Prostate gland (tissue), 2 donors: ENCODE measurements around the gene SLC44A3. TPM values are rescaled to one million over a fixed set of nuclear protein-coding genes. Genes with fewer than 3 reads are reported as not detected.

Source experiments
- DNase-seq: peaks from one replicate; pipeline ENCODE4 v3.0.0-alpha.2; 2019; ENCODE audit warnings: low spot score
- H3K27ac ChIP-seq, 2 donors: fragments of 200-600 bp; sonication (generic); 2 replicates each; pipeline ENCODE4 v1.5.1; 2017 to 2019
- H3K27me3 ChIP-seq: fragments of 200-600 bp; sonication (generic); replicated peaks from 2 replicates; pipeline ENCODE4 v1.5.1; 2019; ENCODE audit not compliant: insufficient read depth
- H3K36me3 ChIP-seq, 2 donors: fragments of 200-600 bp; sonication (generic); 1 replicate in 1 of 2; 2 replicates in 1 of 2; pipeline versions ENCODE4 v1.5.1 to v1.8.1; 2017 to 2019
- H3K4me1 ChIP-seq: fragments of 200-600 bp; sonication (generic); replicated peaks from 2 replicates; pipeline ENCODE4 v1.5.1; 2019
- H3K4me3 ChIP-seq, 2 donors: fragments of 200-600 bp; sonication (generic); 2 replicates each; pipeline ENCODE4 v1.5.1; 2017 to 2019
- H3K9me3 ChIP-seq: fragments of 200-600 bp; sonication (generic); 2 replicates; pipeline ENCODE4 v1.5.1; 2017
- POLR2A ChIP-seq: fragments of 450-650 bp; IDR thresholded peaks from one replicate; pipeline ENCODE4 v1.6.1; 2016; ENCODE audit warnings: antibody characterized with exemption, mild to moderate bottlenecking
- POLR2AphosphoS5 ChIP-seq: sonication (generic); formaldehyde crosslinking; IDR thresholded peaks from one replicate; pipeline ENCODE4 v1.6.1; 2017; ENCODE audit warnings: antibody characterized with exemption
- WGBS: methylation state at CpG from one replicate; pipeline ENCODE4 v1.1.5; 2018; 5-methylcytosine and 5-hydroxymethylcytosine counted together
- intact Hi-C: fragments of 100-400 bp; cut with DNase I; formaldehyde crosslinking; loops from one replicate; pipeline ENCODE4 v1.14.2; 2022
- total RNA-seq, 2 donors: library from RNA; depleted of rRNA; stranded (reverse); fragments of >200 nt; gene quantifications; one replicate each; pipeline ENCODE4 v1.1.0, GENCODE V29; 2016
- TF ChIP-seq, protein P1 (sequence below), 4 experiments: fragments of 200-600 bp in 2 of 4; fragments of 450-650 bp in 2 of 4; sonication (generic) in 2 of 4; IDR thresholded peaks; 1 replicate in 3 of 4; 2 replicates in 1 of 4; pipeline ENCODE4 v1.5.1; 2016 to 2019; ENCODE audit warnings: antibody characterized with exemption in 4 of 4, mild to moderate bottlenecking in 2 of 4, moderate library complexity in 2 of 4

The SLC44A3 gene
- total RNA-seq, 2 donors from 2014 or later = 15.4 to 16.2 TPM

DNA sequence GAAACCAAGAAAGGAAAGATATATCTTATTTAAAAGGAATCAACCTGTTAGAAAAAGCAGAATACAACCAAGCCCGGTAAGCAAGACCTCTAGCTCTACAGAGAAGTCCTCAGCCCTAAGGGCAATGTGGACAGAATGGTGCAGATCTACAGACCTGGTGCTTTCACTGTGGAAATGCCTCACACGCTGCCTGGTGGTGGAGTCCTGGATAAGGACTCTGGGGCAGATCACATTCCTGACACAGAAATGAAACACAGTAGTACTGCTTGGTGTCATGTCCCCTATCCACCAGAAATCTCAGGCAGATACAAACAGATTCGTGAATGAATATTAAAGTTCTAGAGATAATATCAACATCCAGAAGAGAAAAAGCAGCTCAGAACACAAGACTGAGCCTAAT, 99.9 kb downstream of the SLC44A3 start:
- no peak overlapping the region for H3K4me3 ChIP-seq
- peaks cover 12% of the 10 kb centered on the region for H3K4me1 ChIP-seq

DNA sequence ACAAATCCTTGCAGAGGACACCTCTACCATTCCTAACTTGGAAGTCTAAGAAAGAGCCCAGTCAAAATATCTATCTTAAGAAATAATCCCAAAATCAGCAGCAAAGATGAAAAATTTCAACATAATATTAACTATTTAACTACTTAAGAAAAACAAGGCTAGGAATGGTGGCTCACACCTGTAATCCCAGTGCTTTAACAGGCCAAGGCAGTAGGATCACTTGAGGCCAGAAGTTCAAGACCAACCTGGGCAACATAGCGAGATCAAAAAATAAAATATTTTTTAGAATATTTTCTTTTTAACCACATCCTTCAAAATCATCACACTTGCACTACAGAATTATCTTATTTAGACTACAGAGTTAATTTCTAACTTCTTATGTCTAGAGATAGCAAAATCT, 101.8 kb downstream of the SLC44A3 start:
- no peak for DNase-seq
- H3K9me3 ChIP-seq = no peaks in the 10 kb centered on the region
- TF ChIP-seq POLR2A (no peak), POLR2AphosphoS5 (no peak)
- TF ChIP-seq, protein P1, sequence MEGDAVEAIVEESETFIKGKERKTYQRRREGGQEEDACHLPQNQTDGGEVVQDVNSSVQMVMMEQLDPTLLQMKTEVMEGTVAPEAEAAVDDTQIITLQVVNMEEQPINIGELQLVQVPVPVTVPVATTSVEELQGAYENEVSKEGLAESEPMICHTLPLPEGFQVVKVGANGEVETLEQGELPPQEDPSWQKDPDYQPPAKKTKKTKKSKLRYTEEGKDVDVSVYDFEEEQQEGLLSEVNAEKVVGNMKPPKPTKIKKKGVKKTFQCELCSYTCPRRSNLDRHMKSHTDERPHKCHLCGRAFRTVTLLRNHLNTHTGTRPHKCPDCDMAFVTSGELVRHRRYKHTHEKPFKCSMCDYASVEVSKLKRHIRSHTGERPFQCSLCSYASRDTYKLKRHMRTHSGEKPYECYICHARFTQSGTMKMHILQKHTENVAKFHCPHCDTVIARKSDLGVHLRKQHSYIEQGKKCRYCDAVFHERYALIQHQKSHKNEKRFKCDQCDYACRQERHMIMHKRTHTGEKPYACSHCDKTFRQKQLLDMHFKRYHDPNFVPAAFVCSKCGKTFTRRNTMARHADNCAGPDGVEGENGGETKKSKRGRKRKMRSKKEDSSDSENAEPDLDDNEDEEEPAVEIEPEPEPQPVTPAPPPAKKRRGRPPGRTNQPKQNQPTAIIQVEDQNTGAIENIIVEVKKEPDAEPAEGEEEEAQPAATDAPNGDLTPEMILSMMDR (IDR thresholded peaks at IDR 0.05) = no peak
- H3K27me3 ChIP-seq = no peaks in the 10 kb centered on the region
- intact Hi-C loops = loop anchor here (2.0 kb wide), 1 partner anchor 121 kb away; no protein-coding TSS in a partner anchor
- H3K4me1 ChIP-seq = peaks cover 12% of the 10 kb centered on the region
- peak overlapping the region in 1 of 2 donors; percentile 98 for H3K27ac ChIP-seq
- no peak overlapping the region for H3K4me3 ChIP-seq
- 100% methylated on average over 1 of the region's 1 CpG for WGBS
- H3K36me3 ChIP-seq = no peaks in the 10 kb centered on the region

More for the DNA sequence above, 99.9 kb downstream of the SLC44A3 start:
- H3K27me3 ChIP-seq = no peaks in the 10 kb centered on the region
- no peaks in the 10 kb centered on the region for H3K36me3 ChIP-seq
- no peak for DNase-seq
- intact Hi-C loops = no loop called here
- H3K27ac ChIP-seq = peak overlapping the region in 1 of 2 donors; percentile 22
- WGBS = 49% methylated on average over 3 of the region's 3 CpGs
- H3K9me3 ChIP-seq = no peaks in the 10 kb centered on the region
- TF ChIP-seq, protein P1 (IDR thresholded peaks at IDR 0.05) = no peak
- TF ChIP-seq POLR2A = no peak
- TF ChIP-seq POLR2AphosphoS5 = no peak

DNA sequence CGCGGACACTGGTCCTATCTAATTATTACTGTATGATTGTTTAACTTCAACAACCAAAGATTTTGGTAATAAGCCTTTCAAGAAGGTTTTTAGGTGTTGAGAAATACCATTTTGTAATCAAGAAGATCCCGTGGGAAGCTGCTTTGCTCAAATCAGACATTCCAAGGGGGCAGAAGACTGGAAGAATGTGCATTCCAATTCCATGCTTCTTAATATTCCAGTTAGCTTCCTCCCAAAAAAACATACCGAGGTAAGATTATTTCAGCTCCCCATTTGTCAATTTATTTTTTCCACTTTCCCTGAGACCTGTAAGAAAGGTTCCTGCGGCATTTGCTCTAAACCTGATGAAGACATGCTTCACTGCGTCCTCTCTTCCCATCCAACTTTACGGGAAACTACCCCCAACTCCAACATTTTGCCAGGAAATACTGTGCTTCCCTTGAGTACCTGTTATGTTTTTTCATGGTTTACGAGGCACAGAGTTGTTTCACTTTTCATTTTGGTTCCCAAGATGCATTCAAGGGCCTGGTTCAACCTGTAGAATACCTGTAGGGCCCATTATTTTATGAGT, 102.7 kb downstream of the SLC44A3 start:
- intact Hi-C loops = loop anchor here (2.0 kb wide), 1 partner anchor 120 kb away; no protein-coding TSS in a partner anchor
- peaks cover 12% of the 10 kb centered on the region for H3K4me1 ChIP-seq
- WGBS = 48% methylated on average over 8 of the region's 8 CpGs
- H3K36me3 ChIP-seq = no peaks in the 10 kb centered on the region
- no peaks in the 10 kb centered on the region for H3K27me3 ChIP-seq
- peak overlapping the region in 1 of 2 donors; percentile 9 for H3K4me3 ChIP-seq
- H3K9me3 ChIP-seq = no peaks in the 10 kb centered on the region
- peak overlapping the region; percentile 97 to 98 for H3K27ac ChIP-seq
- DNase-seq = no peak
- TF ChIP-seq POLR2AphosphoS5 = peak; percentile 41
- TF ChIP-seq POLR2A = no peak
- TF ChIP-seq, protein P1 (IDR thresholded peaks at IDR 0.05) = no peak

DNA sequence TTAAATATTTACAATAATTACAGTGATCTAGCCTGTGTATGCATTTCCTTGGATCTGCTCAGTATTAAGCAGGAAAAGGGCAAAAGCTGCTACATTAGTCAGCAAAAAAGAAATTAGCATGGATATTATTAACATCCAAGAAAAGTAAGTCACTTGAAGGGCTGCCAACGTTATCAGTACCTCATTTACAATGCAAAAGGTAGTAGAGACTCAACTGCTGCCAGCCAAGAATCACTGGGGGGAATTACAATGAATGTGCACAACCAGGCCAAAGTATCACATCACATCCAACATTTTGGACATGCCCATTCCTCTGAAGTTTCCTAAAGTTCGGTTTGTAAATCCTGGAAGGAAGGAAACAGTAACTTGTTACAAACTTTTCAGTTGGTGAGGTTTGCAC, 104.8 kb downstream of the SLC44A3 start:
- no peaks in the 10 kb centered on the region for H3K9me3 ChIP-seq
- H3K4me1 ChIP-seq = peaks cover 17% of the 10 kb centered on the region
- no peak for DNase-seq
- 8% methylated on average over 2 of the region's 2 CpGs for WGBS
- peak overlapping the region; percentile 66 to 85 for H3K4me3 ChIP-seq
- H3K27me3 ChIP-seq = no peaks in the 10 kb centered on the region
- peak overlapping the region; percentile 97 to 98 for H3K27ac ChIP-seq
- TF ChIP-seq, protein P1 (IDR thresholded peaks at IDR 0.05) = no peak
- TF ChIP-seq POLR2A = no peak
- no peak for TF ChIP-seq POLR2AphosphoS5
- no peaks in the 10 kb centered on the region for H3K36me3 ChIP-seq
- intact Hi-C loops = loop anchor here (1.0 to 5.0 kb wide), 4 partner anchors 47 to 97 kb away; no protein-coding TSS in a partner anchor

DNA sequence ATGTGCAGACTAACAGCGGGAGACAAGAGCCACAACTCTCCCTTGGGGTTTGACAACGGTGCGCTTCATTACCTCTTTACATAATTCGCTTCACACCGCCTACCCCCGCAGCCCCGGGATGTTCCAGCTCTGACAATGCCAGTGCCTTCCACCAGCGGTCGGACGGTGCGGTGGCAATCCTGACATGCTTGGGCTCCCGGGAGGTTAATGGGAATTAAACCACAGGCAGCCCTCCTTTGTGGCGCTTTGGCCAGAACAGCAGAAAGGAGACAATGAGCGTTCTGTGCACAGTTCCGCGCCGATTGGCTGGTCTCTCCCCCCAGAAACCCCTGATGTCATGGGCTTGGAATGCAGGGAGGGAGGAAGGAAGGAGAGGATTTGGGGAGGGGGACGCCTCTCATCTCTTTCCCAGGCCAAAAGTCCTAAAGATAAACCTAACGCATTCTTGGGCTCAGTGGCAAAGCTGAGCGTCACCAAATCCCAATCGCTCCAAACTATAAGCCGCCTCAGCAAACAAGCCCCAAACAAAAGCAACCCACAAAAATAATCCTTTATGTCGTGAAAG, 105.5 kb downstream of the SLC44A3 start:
- peak; percentile 74 for DNase-seq
- Histone ChIP-seq H3K36me3 (no peaks in the 10 kb centered on the region), H3K27me3 (no peaks in the 10 kb centered on the region), H3K9me3 (no peaks in the 10 kb centered on the region), H3K27ac (peak overlapping the region; percentile 97 to 98), H3K4me3 (peak overlapping the region; percentile 66 to 85), H3K4me1 (peaks cover 17% of the 10 kb centered on the region)
- intact Hi-C loops = loop anchor here (1.0 to 5.0 kb wide), 4 partner anchors 47 to 97 kb away; no protein-coding TSS in a partner anchor
- 2% methylated on average over 23 of the region's 23 CpGs for WGBS
- TF ChIP-seq POLR2A = peak; percentile 72
- TF ChIP-seq POLR2AphosphoS5 = peak; percentile 72
- TF ChIP-seq, protein P1 (IDR thresholded peaks at IDR 0.05) = peak in 1 of 4 experiments; percentile 2
